Erythroblast (primary cell): Measurements from ENCODE around the gene ZBTB7A.

Experiments used
- GATA1 ChIP-seq: IDR thresholded peaks from 2 replicates; pipeline ENCODE4 v1.6.1; 2011; ENCODE audit warnings: low read depth, mild to moderate bottlenecking, control low read depth, low read length, moderate library complexity
- POLR2A ChIP-seq: IDR thresholded peaks from 2 replicates; pipeline ENCODE4 v1.6.1; 2011; ENCODE audit warnings: mild to moderate bottlenecking, low read length

GRCh38 chr19:4108767-4109625, 42.3 kb upstream of the ZBTB7A start:
- no peak for TF ChIP-seq POLR2A
- no peak for TF ChIP-seq GATA1
